Caco-2 (cell line): Measurements from ENCODE around the gene ANK2. TPM values are rescaled to one million over a fixed set of nuclear protein-coding genes. Genes with fewer than 3 reads are reported as not detected.

Source experiments
- BruUV-seq: library from RNA; stranded (reverse); fragments of 400-500 nt; replicated peaks from 2 replicates; lab custom pipeline; 2021; lab: Mats Ljungman, UMichigan
- CTCF ChIA-PET: fragments of 300-600 bp; sonication (Branson Sonifier 250); formaldehyde crosslinking; loops from one replicate; lab custom pipeline; 2022; ENCODE audit warnings: antibody characterized with exemption; lab: Charles Lee
- POLR2A ChIA-PET: fragments of 300-600 bp; sonication (Branson Sonifier 250); formaldehyde crosslinking; loops from one replicate; lab custom pipeline; 2022; ENCODE audit warnings: antibody characterized with exemption; lab: Charles Lee
- DNase-seq, 2 experiments: peaks; one replicate each; pipeline versions ENCODE4 v3.0.0 to v3.0.0-alpha.2; 2020 to 2022
- H3K27me3 ChIP-seq: replicated peaks from 2 replicates; pipeline ENCODE4 v1.6.0; 2011; ENCODE audit warnings: low read length; ENCODE audit not compliant: control insufficient read depth, insufficient read depth
- H3K36me3 ChIP-seq: 2 replicates; pipeline ENCODE4 v1.5.1; 2011; ENCODE audit warnings: low read length; ENCODE audit not compliant: control insufficient read depth, insufficient read depth
- H3K4me1 ChIP-seq: fragments of 250-450 bp; sonication (Bioruptor Pico); 2 replicates; pipeline ENCODE4 v1.5.1; 2020; ENCODE audit warnings: mild to moderate bottlenecking
- H3K4me3 ChIP-seq: 2 replicates; pipeline ENCODE4 v1.5.1; 2011; ENCODE audit warnings: low read depth, mild to moderate bottlenecking, control low read depth, low read length
- H3K9me3 ChIP-seq: fragments of 250-450 bp; sonication (Bioruptor Pico); 2 replicates; pipeline ENCODE4 v1.5.1; 2020; ENCODE audit warnings: mild to moderate bottlenecking, moderate library complexity
- H3K27ac Mint-ChIP-seq: one replicate; pipeline ENCODE4 v1.8.0; 2022; ENCODE audit warnings: mixed read lengths; ENCODE audit not compliant: unreplicated experiment
- H3K27me3 Mint-ChIP-seq: one replicate; pipeline ENCODE4 v1.8.0; 2022; ENCODE audit warnings: mixed read lengths; ENCODE audit not compliant: insufficient read depth, unreplicated experiment
- H3K36me3 Mint-ChIP-seq: one replicate; pipeline ENCODE4 v1.8.0; 2022; ENCODE audit warnings: mild to moderate bottlenecking, mixed read lengths; ENCODE audit not compliant: insufficient read depth, unreplicated experiment
- H3K4me1 Mint-ChIP-seq: one replicate; pipeline ENCODE4 v1.8.0; 2022; ENCODE audit warnings: low read depth, mixed read lengths; ENCODE audit not compliant: unreplicated experiment
- H3K4me3 Mint-ChIP-seq: one replicate; pipeline ENCODE4 v1.8.0; 2022; ENCODE audit warnings: mild to moderate bottlenecking, moderate library complexity, mixed read lengths; ENCODE audit not compliant: unreplicated experiment
- H3K9me3 Mint-ChIP-seq: one replicate; pipeline ENCODE4 v1.8.0; 2022; ENCODE audit warnings: mixed read lengths; ENCODE audit not compliant: unreplicated experiment
- CTCF ChIP-seq, 2 experiments: fragments of 200-600 bp in 1 of 2; IDR thresholded peaks; 1 replicate in 1 of 2; 2 replicates in 1 of 2; pipeline versions ENCODE4 v1.5.1 to v1.8.0; 2011 to 2022; ENCODE audit warnings: antibody characterized with exemption in 1 of 2, control low read depth in 1 of 2, inconsistent platforms in 1 of 2, low read depth in 1 of 2, low read length in 1 of 2, mild to moderate bottlenecking in 1 of 2, moderate library complexity in 1 of 2; ENCODE audit not compliant: insufficient read depth in 1 of 2, severe bottlenecking in 1 of 2, unreplicated experiment in 1 of 2
- intact Hi-C: fragments of 100-400 bp; cut with micrococcal nuclease; formaldehyde crosslinking; loops from one replicate; pipeline ENCODE4 v1.10.0; 2022; ENCODE audit not compliant: unreplicated experiment
- total RNA-seq: library from RNA; stranded (reverse); gene quantifications from 2 replicates; pipeline ENCODE4 v1.2.3, GENCODE V29; 2022

Gene ANK2
- total RNA-seq, 1 experiment from 2014 or later: 26.3 TPM

GRCh38 chr4:113411496-113411938, 362.1 kb downstream of the ANK2 start:
- POLR2A ChIA-PET: no interaction called here
- Mint-ChIP-seq H3K9me3 (peaks cover 8% of the 10 kb centered on the region), H3K4me3 (no peak overlapping the region)

GRCh38 chr4:113419631-113420030, 370.2 kb downstream of the ANK2 start:
- no peaks in the 10 kb centered on the region for H3K27me3 Mint-ChIP-seq
- ChIA-PET CTCF (no interaction called here), POLR2A (no interaction called here)
- TF ChIP-seq CTCF (IDR thresholded peaks at IDR 0.05; ENCODE audit: insufficient read depth in 1 of 2, low read depth in 1 of 2, low read length in 1 of 2, severe bottlenecking in 1 of 2, unreplicated experiment in 1 of 2): no peak
- Histone ChIP-seq H3K36me3 (no peaks in the 10 kb centered on the region), H3K4me3 (no peak overlapping the region), H3K27me3 (no peaks in the 10 kb centered on the region), H3K9me3 (no peaks in the 10 kb centered on the region; the same call in 1 of the 2 replicates), H3K4me1 (no peaks in the 10 kb centered on the region)
- H3K9me3 Mint-ChIP-seq: peaks cover 37% of the 10 kb centered on the region
- BruUV-seq: no TSS peak
- H3K4me1 Mint-ChIP-seq: no peaks in the 10 kb centered on the region
- H3K36me3 Mint-ChIP-seq: no peaks in the 10 kb centered on the region
- no peak overlapping the region for H3K27ac Mint-ChIP-seq
- no peak overlapping the region for H3K4me3 Mint-ChIP-seq
- no peak for DNase-seq
- intact Hi-C loops: no loop called here

More at GRCh38 chr4:113411496-113411938, 362.1 kb downstream of the ANK2 start:
- no peaks in the 10 kb centered on the region for H3K36me3 ChIP-seq
- Mint-ChIP-seq H3K4me1 (no peaks in the 10 kb centered on the region), H3K36me3 (no peaks in the 10 kb centered on the region), H3K27me3 (no peaks in the 10 kb centered on the region), H3K27ac (no peak overlapping the region)
- no peak for DNase-seq
- H3K27me3 ChIP-seq: no peaks in the 10 kb centered on the region
- no peaks in the 10 kb centered on the region for H3K9me3 ChIP-seq
- no TSS peak for BruUV-seq
- no peak for TF ChIP-seq CTCF (IDR thresholded peaks at IDR 0.05; ENCODE audit: insufficient read depth in 1 of 2, low read depth in 1 of 2, low read length in 1 of 2, severe bottlenecking in 1 of 2, unreplicated experiment in 1 of 2)
- CTCF ChIA-PET: no interaction called here
- no peak overlapping the region for H3K4me3 ChIP-seq
- H3K4me1 ChIP-seq: no peaks in the 10 kb centered on the region
- intact Hi-C loops: no loop called here

- H3K27me3 ChIP-seq: no peaks in the 10 kb centered on the region
- H3K4me3 Mint-ChIP-seq: no peak overlapping the region
- no peaks in the 10 kb centered on the region for H3K36me3 Mint-ChIP-seq
- H3K4me3 ChIP-seq: no peak overlapping the region
- TF ChIP-seq CTCF (IDR thresholded peaks at IDR 0.05; ENCODE audit: insufficient read depth in 1 of 2, low read depth in 1 of 2, low read length in 1 of 2, severe bottlenecking in 1 of 2, unreplicated experiment in 1 of 2): no peak
- no peak for DNase-seq
- CTCF ChIA-PET: no interaction called here
- H3K36me3 ChIP-seq: no peaks in the 10 kb centered on the region
- intact Hi-C loops: no loop called here
- POLR2A ChIA-PET: no interaction called here
- no peak overlapping the region for H3K27ac Mint-ChIP-seq
- no peaks in the 10 kb centered on the region; the same call in 1 of the 2 replicates for H3K9me3 ChIP-seq
- no peaks in the 10 kb centered on the region for H3K27me3 Mint-ChIP-seq
- H3K9me3 Mint-ChIP-seq: peaks cover 35% of the 10 kb centered on the region
- no peaks in the 10 kb centered on the region for H3K4me1 Mint-ChIP-seq
- BruUV-seq: no TSS peak
- H3K4me1 ChIP-seq: no peaks in the 10 kb centered on the region
Observed at GRCh38 chr4:113420938-113421337, 371.5 kb downstream of the ANK2 start.
